ENCODE data around the gene PARD3B.

PARD3B gene

DNA sequence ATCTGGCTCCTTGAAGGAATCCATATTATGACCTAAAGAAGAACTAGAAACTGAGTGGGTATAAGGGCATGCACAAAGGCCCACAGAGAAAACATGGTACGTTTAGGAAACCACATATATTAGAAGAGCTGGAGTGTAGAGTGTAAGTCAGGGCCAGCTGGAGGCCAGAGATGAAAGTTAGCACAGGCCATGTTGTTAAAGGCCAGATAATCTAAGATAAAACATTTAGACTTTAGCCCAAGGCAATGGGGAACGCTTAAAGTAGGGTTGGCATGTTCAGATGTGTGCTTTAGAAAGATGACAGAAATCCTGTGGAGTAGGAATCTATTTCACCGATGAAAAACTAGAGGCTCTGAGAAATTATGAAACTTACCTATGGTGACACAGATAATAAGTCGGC is 907.9 kb downstream of the PARD3B start:
- no peak overlapping the region for H3K4me3 ChIP-seq
- TF ChIP-seq, protein P1, sequence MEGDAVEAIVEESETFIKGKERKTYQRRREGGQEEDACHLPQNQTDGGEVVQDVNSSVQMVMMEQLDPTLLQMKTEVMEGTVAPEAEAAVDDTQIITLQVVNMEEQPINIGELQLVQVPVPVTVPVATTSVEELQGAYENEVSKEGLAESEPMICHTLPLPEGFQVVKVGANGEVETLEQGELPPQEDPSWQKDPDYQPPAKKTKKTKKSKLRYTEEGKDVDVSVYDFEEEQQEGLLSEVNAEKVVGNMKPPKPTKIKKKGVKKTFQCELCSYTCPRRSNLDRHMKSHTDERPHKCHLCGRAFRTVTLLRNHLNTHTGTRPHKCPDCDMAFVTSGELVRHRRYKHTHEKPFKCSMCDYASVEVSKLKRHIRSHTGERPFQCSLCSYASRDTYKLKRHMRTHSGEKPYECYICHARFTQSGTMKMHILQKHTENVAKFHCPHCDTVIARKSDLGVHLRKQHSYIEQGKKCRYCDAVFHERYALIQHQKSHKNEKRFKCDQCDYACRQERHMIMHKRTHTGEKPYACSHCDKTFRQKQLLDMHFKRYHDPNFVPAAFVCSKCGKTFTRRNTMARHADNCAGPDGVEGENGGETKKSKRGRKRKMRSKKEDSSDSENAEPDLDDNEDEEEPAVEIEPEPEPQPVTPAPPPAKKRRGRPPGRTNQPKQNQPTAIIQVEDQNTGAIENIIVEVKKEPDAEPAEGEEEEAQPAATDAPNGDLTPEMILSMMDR (IDR thresholded peaks at IDR 0.05), result no peak

DNA sequence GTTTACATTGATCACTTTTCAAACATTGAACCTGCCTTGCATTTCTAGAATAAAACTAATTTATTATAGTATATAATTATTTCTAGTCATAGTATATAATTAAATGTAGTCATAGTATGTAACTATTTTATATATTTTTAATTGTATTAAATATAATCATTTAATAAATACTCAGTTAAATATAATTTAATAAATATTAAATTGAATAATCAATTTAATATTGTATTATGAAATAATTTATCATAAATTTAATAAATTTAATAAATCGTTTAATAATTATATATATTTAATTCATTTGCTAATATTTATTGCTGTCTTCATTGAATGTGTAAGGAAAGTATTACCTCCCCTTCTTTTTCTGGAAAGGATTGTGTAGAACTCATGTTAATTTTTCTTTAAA is 911.4 kb downstream of the PARD3B start:
- no peak overlapping the region for H3K27ac ChIP-seq
- H3K4me3 ChIP-seq, result no peak overlapping the region
- TF ChIP-seq, protein P1 (IDR thresholded peaks at IDR 0.05), result no peak
- DNase-seq (ENCODE audit: low spot score), result no peak

More for the DNA sequence above, 907.9 kb downstream of the PARD3B start:
- no peak for DNase-seq (ENCODE audit: low spot score)
- H3K27ac ChIP-seq, result no peak overlapping the region

DNA sequence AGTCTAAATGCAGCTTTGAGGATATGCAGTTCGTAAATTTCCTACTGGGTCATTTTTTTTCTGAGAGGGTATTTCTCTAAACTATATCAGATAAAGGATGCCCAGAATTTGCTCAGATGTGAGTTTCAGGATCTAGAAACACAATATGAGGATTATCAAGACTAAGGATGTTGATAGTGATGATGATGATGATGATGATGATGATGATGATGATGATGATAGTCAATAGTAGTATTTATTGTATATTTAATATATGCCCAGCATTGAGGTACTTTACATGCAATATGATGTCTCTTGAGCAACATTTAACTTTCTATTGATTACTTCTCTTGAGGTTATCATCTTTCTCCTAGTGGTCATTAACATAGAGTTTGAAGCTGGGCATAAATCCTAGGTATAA is 914.9 kb downstream of the PARD3B start:
- Histone ChIP-seq H3K27ac (no peak overlapping the region), H3K4me3 (no peak overlapping the region)
- TF ChIP-seq, protein P1 (IDR thresholded peaks at IDR 0.05), result no peak
- DNase-seq (ENCODE audit: low spot score), result no peak

DNA sequence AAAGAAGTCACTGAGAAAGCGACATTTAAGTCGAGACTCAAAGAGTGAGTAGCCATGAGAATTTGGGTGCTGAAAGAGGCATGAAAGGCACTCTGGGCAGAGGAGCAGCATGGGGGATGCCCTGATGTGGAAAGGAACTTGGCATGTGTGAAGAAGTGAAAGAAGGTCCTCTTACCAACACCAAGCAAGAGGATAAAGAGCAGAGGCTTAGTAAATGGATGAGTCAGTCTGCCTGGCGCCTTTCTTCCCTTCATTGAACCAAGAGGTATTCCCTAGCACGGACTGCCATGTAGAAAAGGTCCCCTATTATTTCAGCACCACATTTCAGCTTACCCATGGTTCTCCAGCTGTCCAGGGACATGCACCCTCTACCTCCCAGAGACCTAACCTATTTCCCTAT is 915.9 kb downstream of the PARD3B start:
- H3K27ac ChIP-seq, result no peak overlapping the region
- no peak for DNase-seq (ENCODE audit: low spot score)
- TF ChIP-seq, protein P1 (IDR thresholded peaks at IDR 0.05), result no peak
- no peak overlapping the region for H3K4me3 ChIP-seq

DNA sequence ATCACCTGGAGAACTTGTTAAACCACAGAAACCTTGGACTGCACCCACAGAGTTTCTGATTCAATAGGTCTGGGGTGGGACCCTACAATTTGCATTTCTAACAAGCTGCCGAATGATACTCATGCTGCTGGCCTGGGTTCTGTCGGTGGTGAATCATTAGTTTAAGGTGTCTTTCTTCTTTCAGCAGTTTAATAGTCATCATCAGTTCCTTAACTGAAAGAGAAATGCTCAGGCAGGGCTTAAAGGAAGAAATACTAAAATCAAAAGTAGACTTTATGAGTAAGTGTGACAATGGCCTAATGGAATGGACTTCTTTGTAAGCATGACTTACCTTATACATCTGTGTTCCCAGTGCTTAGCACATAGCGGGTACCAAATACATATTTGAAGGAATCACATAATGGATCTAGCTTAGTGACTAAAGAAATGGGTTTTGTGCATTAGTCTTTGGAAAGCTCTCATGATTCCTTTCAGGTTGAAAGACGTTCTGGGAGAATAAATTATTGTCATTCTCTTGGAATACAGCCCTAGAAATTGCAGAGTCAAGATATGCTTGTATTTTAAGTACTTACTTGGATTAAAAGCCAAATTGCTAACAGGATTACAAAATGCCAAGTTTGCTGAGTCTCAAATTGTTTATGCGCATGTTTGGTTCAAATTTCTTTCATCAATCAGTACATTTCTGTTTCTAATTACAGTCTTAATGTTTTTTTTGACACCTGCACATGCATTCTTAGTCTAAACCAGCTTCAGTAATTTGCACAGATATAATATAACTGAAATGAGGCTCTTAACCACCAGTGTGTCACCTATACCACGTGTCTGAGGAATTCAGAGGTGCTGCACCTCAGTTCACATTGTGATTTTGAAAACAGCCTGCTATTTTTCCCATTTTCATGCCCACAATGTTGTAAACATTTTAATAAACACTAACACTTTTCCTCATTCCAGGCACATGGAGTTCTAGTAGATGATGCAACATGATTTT is 916.7 kb downstream of the PARD3B start:
- DNase-seq (ENCODE audit: low spot score), result no peak
- TF ChIP-seq, protein P1 (IDR thresholded peaks at IDR 0.05), result no peak
- no peak overlapping the region for H3K4me3 ChIP-seq
- no peak overlapping the region for H3K27ac ChIP-seq

DNA sequence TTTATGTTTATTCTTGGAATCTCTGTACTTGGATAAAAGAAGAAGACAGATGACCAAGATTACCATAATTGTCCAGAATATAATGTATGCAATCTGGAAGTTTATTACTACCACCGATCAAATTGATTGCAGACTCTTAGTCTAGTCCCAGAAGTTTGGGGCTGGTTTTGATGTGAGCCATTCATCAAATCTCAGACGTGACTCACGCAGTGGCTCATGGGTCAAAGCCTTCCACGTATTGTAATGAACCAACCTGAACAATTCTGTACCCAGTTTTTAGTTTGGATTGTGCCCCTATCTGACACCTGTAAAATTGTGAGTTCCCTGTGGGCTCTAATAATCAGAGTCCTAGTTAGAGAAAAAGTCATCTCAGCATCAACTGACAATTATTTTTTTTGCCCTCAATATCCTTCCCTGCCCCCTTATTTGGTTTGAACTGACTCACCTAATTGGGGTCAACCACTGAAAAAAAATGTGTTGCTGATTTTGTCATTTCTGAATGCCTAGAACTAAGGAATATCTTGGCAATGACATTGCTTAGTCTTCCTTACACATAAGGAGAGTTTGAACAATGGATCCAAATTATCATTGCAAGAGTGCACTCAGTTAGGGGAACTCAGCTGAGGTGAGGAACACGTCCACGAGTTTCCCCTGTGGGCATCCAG is 917.5 kb downstream of the PARD3B start:
- H3K27ac ChIP-seq, result no peak overlapping the region
- no peak overlapping the region for H3K4me3 ChIP-seq
- TF ChIP-seq, protein P1 (IDR thresholded peaks at IDR 0.05), result no peak
- no peak for DNase-seq (ENCODE audit: low spot score)
